OCI-LY3 (cell line): ENCODE results near the gene UBAC2.

Experiments
- H2AFZ ChIP-seq: fragments of 200-600, 300-600 bp; shearing (Covaris generic); 2 replicates; pipeline ENCODE4 v1.6.0; 2014; ENCODE audit warnings: antibody characterized with exemption, low read depth, low read length
- H3K27ac ChIP-seq: fragments of 200-600, 300-600 bp; sonication (generic); 2 replicates; pipeline ENCODE4 v1.5.1; 2014; ENCODE audit warnings: mild to moderate bottlenecking, low read length, moderate library complexity, mixed read lengths
- H3K27me3 ChIP-seq: fragments of 200-600, 300-600 bp; sonication (generic); 2 replicates; pipeline ENCODE4 v1.6.1; 2014; ENCODE audit warnings: low read depth, low read length, mixed read lengths
- H3K36me3 ChIP-seq: fragments of 200-600, 300-600 bp; sonication (generic); replicated peaks from 2 replicates; pipeline ENCODE3; 2014; ENCODE audit warnings: low read depth, low read length, mixed read lengths
- H3K4me1 ChIP-seq: fragments of 300-600, 200-600 bp; sonication (generic); 2 replicates; pipeline ENCODE4 v1.6.1; 2014; ENCODE audit warnings: low read length, mixed read lengths
- H3K4me2 ChIP-seq: fragments of 200-600, 300-600 bp; sonication (generic); 2 replicates; pipeline ENCODE4 v1.6.1; 2014; ENCODE audit warnings: low read length, mixed read lengths
- H3K4me3 ChIP-seq: fragments of 300-600, 200-600 bp; sonication (generic); 2 replicates; pipeline ENCODE4 v1.5.1; 2014; ENCODE audit warnings: antibody characterized with exemption, mild to moderate bottlenecking, low read length, moderate library complexity
- H3K79me2 ChIP-seq: fragments of 300-600, 200-600 bp; shearing (Covaris generic); 2 replicates; pipeline ENCODE4 v1.6.1; 2014; ENCODE audit warnings: mild to moderate bottlenecking, low read length, mixed read lengths
- H3K9ac ChIP-seq: fragments of 300-600, 200-600 bp; shearing (Covaris generic); 2 replicates; pipeline ENCODE4 v1.6.0; 2014; ENCODE audit warnings: mild to moderate bottlenecking, low read length, moderate library complexity
- H3K9me3 ChIP-seq: fragments of 200-600, 300-600 bp; shearing (Covaris generic); 2 replicates; pipeline ENCODE4 v1.6.1; 2014; ENCODE audit warnings: low read length, mixed read lengths; ENCODE audit not compliant: insufficient read depth
- H4K20me1 ChIP-seq: fragments of 200-600, 300-600 bp; sonication (generic); 2 replicates; pipeline ENCODE4 v1.6.1; 2016; ENCODE audit warnings: low read length, mixed read lengths; ENCODE audit not compliant: insufficient read depth
- EZH2phosphoT487 ChIP-seq: fragments of 200-600 bp; shearing (Covaris generic); IDR thresholded peaks from 2 replicates; pipeline ENCODE4 v1.6.1; 2018; ENCODE audit warnings: antibody characterized with exemption, mixed run types, low read depth
- TF ChIP-seq, protein P1 (sequence below): fragments of 200-600, 300-600 bp; sonication (generic); IDR thresholded peaks from 2 replicates; pipeline ENCODE4 v1.5.1; 2014; ENCODE audit warnings: antibody characterized with exemption, low read length, low read depth

Gene UBAC2

DNA sequence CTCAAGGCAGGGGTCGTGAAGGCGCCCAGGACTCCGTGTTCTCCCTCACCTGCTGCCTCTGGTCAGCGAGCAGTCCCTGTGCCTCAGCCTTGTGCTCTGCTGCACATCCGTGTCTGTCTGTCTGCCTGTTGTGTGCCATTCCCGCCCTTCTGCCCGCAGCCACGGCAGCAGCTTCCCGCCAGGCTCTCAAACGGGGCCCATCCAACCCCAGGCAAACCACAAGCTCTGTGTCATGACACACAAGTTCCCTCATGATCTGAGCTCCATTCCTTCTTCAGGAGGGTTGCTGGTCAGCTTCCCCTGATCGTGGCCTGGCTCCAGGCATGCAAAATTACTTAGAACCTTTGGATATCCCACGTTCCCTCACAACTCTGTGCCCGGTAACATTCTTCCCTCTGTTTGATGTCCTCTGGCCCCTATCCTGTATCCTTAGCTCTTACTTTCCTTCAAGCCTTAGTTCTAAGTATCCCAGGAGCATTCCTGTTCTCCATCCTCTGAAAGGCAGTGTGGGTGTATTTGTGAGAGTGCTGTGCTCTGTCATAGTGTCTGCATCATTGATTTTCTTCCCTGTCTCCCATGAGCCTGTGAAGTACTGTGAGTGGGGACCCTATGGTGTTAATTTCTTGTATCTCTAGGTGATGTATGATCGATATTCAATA lies 103.3 kb downstream of the UBAC2 start:
- TF ChIP-seq, protein P1, sequence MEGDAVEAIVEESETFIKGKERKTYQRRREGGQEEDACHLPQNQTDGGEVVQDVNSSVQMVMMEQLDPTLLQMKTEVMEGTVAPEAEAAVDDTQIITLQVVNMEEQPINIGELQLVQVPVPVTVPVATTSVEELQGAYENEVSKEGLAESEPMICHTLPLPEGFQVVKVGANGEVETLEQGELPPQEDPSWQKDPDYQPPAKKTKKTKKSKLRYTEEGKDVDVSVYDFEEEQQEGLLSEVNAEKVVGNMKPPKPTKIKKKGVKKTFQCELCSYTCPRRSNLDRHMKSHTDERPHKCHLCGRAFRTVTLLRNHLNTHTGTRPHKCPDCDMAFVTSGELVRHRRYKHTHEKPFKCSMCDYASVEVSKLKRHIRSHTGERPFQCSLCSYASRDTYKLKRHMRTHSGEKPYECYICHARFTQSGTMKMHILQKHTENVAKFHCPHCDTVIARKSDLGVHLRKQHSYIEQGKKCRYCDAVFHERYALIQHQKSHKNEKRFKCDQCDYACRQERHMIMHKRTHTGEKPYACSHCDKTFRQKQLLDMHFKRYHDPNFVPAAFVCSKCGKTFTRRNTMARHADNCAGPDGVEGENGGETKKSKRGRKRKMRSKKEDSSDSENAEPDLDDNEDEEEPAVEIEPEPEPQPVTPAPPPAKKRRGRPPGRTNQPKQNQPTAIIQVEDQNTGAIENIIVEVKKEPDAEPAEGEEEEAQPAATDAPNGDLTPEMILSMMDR = no peak
- no peak for TF ChIP-seq EZH2phosphoT487
- Histone ChIP-seq H3K79me2 (peaks cover 91% of the 10 kb centered on the region), H3K27ac (peak overlapping the region; percentile 35; the same call in 1 of the 2 replicates)

DNA sequence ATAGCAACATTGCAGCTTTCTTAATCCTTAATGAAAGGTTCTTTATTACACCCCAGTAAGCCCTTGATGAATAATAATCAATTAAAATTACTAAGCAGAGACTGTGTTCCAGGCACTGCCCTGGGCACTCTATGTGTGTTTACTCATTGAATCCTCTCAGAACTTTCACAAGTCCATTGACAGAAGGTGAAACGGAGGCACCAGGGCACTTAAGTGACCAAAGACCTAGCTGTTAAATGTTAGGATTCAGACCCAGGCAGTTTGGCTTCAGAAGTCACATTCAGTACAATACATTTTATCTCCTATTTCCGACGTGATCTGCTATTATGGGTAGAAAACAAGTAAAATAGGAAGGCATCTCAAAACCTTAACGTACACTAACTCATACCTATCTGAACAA lies 103.9 kb downstream of the UBAC2 start:
- Histone ChIP-seq H4K20me1 (peaks cover 59% of the 10 kb centered on the region), H3K4me1 (peaks cover 78% of the 10 kb centered on the region), H3K4me3 (peak overlapping the region; percentile 84), H3K9ac (peak overlapping the region; percentile 79), H3K9me3 (peaks cover 6% of the 10 kb centered on the region), H3K4me2 (peak overlapping the region; percentile 86), H3K36me3 (peaks cover 68% of the 10 kb centered on the region), H2AFZ (no peak overlapping the region), H3K27ac (peak overlapping the region; percentile 35; the same call in 1 of the 2 replicates), H3K79me2 (peaks cover 85% of the 10 kb centered on the region), H3K27me3 (no peaks in the 10 kb centered on the region; the same call in 1 of the 2 replicates)
- TF ChIP-seq, protein P1 = no peak
- TF ChIP-seq EZH2phosphoT487 = no peak

More for the DNA sequence above, 103.3 kb downstream of the UBAC2 start:
- H3K36me3 ChIP-seq = peaks cover 65% of the 10 kb centered on the region
- peaks cover 83% of the 10 kb centered on the region for H3K4me1 ChIP-seq
- peaks cover 64% of the 10 kb centered on the region for H4K20me1 ChIP-seq
- H3K9me3 ChIP-seq = peaks cover 6% of the 10 kb centered on the region
- H3K9ac ChIP-seq = peak overlapping the region; percentile 79
- H2AFZ ChIP-seq = no peak overlapping the region
- H3K4me2 ChIP-seq = peak overlapping the region; percentile 86
- H3K4me3 ChIP-seq = peak overlapping the region; percentile 84
- no peaks in the 10 kb centered on the region; the same call in 1 of the 2 replicates for H3K27me3 ChIP-seq

DNA sequence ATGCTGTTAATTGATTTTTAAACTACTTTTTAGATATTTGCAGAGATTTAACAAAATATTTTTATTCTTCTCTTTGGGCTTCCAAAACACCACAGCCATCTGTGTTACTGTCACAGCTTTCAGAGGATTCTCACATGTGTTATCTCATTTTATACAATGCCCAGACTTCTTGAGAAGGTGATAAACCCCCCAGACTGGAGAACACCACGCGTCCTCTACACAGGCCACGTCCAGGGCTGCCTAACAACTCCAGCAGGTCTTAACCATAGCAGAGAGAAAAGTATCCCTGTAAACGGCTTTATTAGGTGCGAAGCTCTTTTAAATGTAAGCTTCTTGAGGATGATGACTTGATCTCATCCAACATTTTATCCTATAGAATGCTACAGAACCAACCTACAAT lies 104.5 kb downstream of the UBAC2 start:
- Histone ChIP-seq H3K4me3 (peak overlapping the region; percentile 84), H3K9ac (peak overlapping the region; percentile 79), H3K27ac (no peak overlapping the region; the same call in 1 of the 2 replicates), H3K36me3 (peaks cover 65% of the 10 kb centered on the region), H4K20me1 (peaks cover 52% of the 10 kb centered on the region), H3K79me2 (peaks cover 79% of the 10 kb centered on the region), H3K4me2 (peak overlapping the region; percentile 86), H2AFZ (no peak overlapping the region), H3K9me3 (peaks cover 6% of the 10 kb centered on the region), H3K4me1 (peaks cover 77% of the 10 kb centered on the region), H3K27me3 (no peaks in the 10 kb centered on the region; the same call in 1 of the 2 replicates)
- no peak for TF ChIP-seq EZH2phosphoT487
- TF ChIP-seq, protein P1 = no peak

DNA sequence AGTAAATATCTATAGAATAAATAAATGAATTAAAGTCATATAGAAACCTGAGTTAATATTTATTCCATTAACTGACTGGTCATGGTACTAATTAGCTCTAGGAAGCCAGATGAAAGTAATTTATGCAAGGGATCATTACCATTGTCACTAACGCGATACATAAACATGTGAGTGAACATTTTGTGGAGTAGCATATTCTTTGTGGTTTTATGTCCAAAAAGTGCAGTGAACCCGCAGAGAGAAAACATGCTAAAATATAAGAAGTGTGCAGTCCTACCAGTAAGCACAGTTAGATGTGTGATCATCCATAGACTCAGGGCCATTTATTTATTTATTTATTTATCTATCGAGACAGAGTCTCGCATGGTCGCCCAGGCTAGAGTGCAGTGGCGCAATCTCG lies 104.9 kb downstream of the UBAC2 start:
- peaks cover 6% of the 10 kb centered on the region for H3K9me3 ChIP-seq

More for the DNA sequence above, 104.9 kb downstream of the UBAC2 start:
- Histone ChIP-seq H2AFZ (no peak overlapping the region), H3K36me3 (peaks cover 61% of the 10 kb centered on the region), H3K79me2 (peaks cover 75% of the 10 kb centered on the region), H3K4me3 (peak overlapping the region; percentile 84), H4K20me1 (peaks cover 48% of the 10 kb centered on the region), H3K4me2 (peak overlapping the region; percentile 86), H3K4me1 (peaks cover 77% of the 10 kb centered on the region), H3K27ac (no peak overlapping the region; the same call in 1 of the 2 replicates), H3K9ac (peak overlapping the region; percentile 79), H3K27me3 (no peaks in the 10 kb centered on the region; the same call in 1 of the 2 replicates)
- no peak for TF ChIP-seq EZH2phosphoT487
- TF ChIP-seq, protein P1 = no peak
